Activated CD4-positive, alpha-beta T cell treated with anti-CD3 and anti-CD28 coated beads, Interleukin-2, amount 50 U/mL, for 4 hours (primary cell): ENCODE data around the gene ABCF2.

ENCODE experiments used
- DNase-seq, 2 experiments: peaks; one replicate each; pipeline ENCODE4 v3.0.0-alpha.2; 2020

The ABCF2 gene

GRCh38 chr7:151191544-151191943 is 35.5 kb downstream of the ABCF2 start:
- DNase-seq, result no peak

DNA sequence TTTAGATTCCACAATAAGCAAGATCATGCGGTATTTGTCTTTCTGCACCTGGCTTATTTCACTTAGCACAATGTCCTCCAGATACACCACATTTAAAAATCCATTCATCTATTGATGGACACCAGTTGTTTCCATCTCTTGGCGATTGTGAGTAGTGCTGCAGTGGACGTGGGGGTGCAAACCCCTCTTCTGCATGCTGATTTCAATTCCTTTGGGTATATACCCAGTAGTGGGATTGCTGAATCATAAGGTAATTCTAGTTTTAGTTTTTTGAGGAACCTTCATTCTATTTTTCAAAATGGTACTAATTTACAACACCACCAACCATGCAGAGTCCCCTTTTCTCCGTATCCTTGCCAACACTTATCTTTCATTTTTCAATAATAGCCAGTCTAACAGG is 38.0 kb downstream of the ABCF2 start:
- DNase-seq, result no peak

GRCh38 chr7:151188252-151188542 is 38.8 kb downstream of the ABCF2 start:
- no peak for DNase-seq

DNA sequence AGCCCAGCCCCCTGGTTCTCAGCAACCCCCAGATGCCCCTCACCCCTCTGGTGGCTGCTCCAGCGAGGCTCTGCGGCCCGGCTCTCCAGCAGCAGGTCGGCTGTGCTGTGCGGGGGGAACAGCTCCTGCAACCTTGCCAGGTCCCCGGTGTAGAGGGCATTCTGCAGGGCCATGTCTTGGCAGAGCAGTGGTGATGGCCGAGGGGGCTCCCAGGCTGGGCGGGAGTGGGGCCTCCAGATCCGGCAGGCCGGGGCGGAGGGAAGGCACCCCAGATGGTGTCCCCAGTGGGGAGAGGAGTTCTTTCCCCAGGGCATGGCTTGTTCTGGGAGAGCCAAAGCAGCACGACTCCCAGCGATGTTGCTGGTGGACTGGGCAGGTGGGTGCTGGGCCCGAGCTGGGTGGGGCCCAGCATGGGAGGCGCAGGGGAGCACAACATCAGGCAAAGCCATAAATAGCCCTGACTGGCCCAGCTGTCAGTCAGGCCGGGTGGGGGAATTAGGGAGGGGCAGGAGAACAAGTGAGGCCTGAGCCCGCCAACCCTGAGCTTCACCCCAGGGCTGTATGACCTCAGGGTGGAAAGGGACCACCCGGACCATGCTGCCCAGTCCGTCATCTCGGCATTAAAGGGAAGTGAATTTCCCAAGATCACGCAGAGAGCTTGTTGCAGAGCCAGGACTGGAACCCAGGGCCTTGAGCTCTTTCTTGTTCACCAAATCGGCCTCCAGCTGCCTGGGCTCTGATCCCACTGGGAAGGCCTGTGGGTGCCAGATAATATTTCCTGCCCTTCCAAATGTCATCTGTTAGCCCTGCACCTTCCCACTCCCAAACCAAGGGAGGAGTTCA is 39.4 kb downstream of the ABCF2 start:
- DNase-seq, result no peak

- no peak for DNase-seq
Measured at GRCh38 chr7:151186640-151187408, 40.2 kb downstream of the ABCF2 start, which contains the start of gene ASB10. Gene ASB10 (minus strand): TSS chr7:151187250. CDS start chr7:151187130, 120 bp downstream.

GRCh38 chr7:151185762-151186639 is 41.0 kb downstream of the ABCF2 start:
- no peak for DNase-seq

- no peak for DNase-seq
Measured at GRCh38 chr7:151181011-151181431, 46.0 kb downstream of the ABCF2 start.

GRCh38 chr7:151179946-151180345 is 47.1 kb downstream of the ABCF2 start:
- no peak for DNase-seq

- no peak for DNase-seq
Measured at GRCh38 chr7:151179287-151179860, 47.6 kb downstream of the ABCF2 start.

GRCh38 chr7:151178831-151179230 is 48.2 kb downstream of the ABCF2 start:
- no peak for DNase-seq

DNA sequence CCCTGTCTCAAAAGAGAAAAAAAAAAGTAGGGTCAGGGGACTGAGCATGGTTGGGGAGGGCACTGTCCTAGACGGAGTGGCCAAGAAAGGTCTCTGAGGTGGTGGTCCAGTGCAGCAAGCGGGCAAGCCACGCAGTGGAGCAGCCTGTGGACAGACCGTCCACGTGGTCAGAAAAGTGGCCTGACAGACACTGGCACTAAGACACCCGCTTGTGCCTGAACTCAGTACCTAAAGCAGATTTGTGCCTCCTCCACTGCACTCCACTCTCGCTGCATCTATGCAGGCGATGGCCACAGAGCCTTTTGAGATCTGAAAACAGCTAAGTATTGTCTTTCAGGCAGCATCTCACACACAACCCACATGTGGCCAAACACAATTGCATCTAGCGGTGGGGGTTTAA is 48.8 kb downstream of the ABCF2 start:
- no peak for DNase-seq

DNA sequence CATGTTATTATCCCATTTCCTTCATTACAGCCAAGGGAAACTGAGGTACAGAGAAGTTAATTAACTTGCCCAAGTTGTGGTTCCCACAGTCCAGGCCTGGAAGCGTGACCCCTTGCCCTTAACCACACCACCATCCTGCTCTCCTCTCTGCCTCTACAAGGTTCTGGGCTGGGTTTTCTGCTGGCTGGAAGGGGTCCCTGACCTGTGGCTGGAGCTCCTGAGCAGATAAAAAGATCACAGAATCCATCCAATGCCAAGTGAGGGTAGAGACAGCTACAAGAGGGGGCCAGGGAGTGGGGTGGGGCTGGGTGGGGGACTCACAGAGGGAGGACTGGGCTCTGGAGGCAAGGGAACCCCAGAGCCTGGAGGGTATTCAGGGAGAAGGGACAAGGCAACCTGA is 49.7 kb downstream of the ABCF2 start:
- no peak for DNase-seq

DNA sequence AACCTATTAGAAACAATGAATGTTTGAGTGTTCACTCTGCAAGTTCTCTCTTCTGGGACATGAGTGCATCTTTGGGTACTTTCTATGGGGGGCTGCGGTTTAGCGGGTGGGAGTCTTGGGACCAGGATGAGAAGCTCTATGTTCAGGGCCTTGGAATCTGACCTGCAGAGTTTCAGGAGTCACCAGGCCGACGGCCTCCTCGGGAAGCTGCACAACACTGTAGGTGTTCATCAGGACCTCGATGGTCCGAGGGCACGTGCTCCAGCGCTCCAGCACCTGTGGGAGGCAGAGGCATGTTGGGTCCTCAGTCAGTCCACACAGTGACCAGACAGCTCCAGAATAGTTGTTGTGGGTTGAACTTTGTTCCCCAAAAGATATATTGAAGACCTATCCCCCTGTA is 50.6 kb downstream of the ABCF2 start:
- no peak for DNase-seq

DNA sequence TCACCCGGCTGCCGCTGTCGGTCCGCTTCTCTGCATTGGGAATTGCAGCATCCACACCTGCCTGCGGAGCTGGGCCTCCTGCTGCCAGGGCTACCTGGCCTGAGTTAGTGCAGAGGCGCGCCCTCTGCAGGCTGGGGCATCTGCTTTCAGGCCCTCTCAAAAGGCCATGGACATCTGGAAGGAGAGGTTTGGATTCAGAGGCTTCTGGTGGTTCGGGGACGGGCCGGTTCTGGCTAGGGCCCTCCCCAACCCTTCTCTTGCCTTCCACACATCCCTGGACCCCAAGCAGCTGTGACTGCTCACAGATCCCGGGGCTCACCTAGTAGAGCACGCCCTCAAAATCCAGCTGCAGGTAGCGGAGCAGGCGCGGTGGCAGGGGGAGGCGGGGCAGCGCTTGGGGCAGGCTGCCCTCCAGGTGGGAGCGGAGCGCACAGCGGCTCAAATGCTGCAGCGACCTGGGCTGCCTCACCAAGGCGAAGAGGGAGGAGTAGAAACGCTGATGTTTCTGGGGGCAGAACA is 51.2 kb downstream of the ABCF2 start:
- no peak for DNase-seq

GRCh38 chr7:151175047-151175792 is 51.8 kb downstream of the ABCF2 start:
- DNase-seq, result no peak

DNA sequence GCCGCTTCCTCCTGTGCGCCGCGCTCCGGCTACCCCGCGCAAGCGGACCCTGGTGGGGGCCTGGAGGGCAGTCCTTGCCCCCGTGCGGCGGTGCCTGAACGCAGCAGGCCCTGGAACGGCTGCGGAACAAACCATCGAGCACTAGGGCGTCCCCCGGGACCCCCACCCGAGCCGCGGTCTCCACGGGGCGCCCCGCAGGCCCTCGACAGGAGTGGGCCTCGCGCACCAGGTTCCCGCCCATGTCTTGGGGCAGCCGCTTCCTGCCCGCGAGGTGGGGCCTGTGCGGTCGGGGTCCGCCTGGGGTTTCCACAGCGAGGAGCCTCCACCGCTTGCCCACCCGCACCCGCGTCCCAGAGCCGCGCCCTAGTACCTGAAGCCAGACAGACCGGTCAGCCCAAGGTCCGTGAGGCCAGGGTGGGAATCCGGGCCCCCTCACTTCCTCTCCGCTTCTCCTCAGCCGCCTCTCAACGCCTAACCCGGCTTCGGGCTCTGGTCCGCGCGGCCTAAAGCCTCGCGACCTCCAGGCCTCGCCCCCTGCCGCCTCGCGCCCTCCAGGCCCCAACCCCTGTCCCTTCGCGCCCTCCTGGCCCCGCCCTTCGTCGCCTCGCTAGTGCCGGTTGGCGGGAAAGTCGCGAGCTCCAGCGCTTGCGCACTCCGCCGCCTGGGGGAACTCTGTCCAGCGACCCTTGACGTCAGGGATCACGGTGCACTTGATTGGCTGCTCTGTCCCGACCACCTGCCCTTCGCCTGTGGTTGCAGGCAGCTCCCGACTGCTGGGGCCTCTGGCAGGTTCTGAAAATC is 52.6 kb downstream of the ABCF2 start:
- DNase-seq, result no peak

GRCh38 chr7:151173386-151174245 is 53.4 kb downstream of the ABCF2 start:
- no peak for DNase-seq

GRCh38 chr7:151172273-151173141 is 54.5 kb downstream of the ABCF2 start:
- DNase-seq, result peak; percentile 67 to 68

GRCh38 chr7:151168787-151169162 is 58.2 kb downstream of the ABCF2 start:
- no peak for DNase-seq
